HG02610 (cell line): ENCODE results near the gene PLB1.
A peak's percentile ranks its signal among the peaks of the same experiment; 100 is the strongest.

ENCODE experiments used
- ATAC-seq: cut with Tn5 transposase; IDR thresholded peaks from one replicate; pipeline ENCODE4 v1.9.1; 2021; ENCODE audit warnings: mild to moderate bottlenecking, moderate library complexity; ENCODE audit not compliant: unreplicated experiment

Gene PLB1

GRCh38 chr2:28639836-28640235 lies 144.0 kb downstream of the PLB1 start:
- no peak for ATAC-seq

GRCh38 chr2:28640260-28640907 lies 144.5 kb downstream of the PLB1 start:
- no peak for ATAC-seq

- no peak for ATAC-seq
These were observed 145.0 kb downstream of the PLB1 start for GRCh38 chr2:28640908-28641300.

GRCh38 chr2:28642796-28643195 lies 146.9 kb downstream of the PLB1 start:
- no peak for ATAC-seq

GRCh38 chr2:28643327-28643726 lies 147.5 kb downstream of the PLB1 start:
- ATAC-seq = no peak

GRCh38 chr2:28643911-28644334 lies 148.1 kb downstream of the PLB1 start:
- no peak for ATAC-seq

- ATAC-seq = no peak
These were observed 148.9 kb downstream of the PLB1 start for GRCh38 chr2:28644760-28645159.

GRCh38 chr2:28645553-28645952 lies 149.7 kb downstream of the PLB1 start:
- ATAC-seq = no peak

- ATAC-seq = no peak
These were observed 151.8 kb downstream of the PLB1 start for GRCh38 chr2:28647682-28648081.

GRCh38 chr2:28648147-28648546 lies 152.3 kb downstream of the PLB1 start:
- ATAC-seq = no peak

- ATAC-seq = peak; percentile 7
These were observed 153.0 kb downstream of the PLB1 start for GRCh38 chr2:28648671-28649395.

- peak; percentile 73 for ATAC-seq
These were observed 153.8 kb downstream of the PLB1 start for GRCh38 chr2:28649481-28650265.

- ATAC-seq = no peak
These were observed 154.4 kb downstream of the PLB1 start for GRCh38 chr2:28650266-28650584.

GRCh38 chr2:28652217-28652616 lies 156.4 kb downstream of the PLB1 start:
- ATAC-seq = no peak

GRCh38 chr2:28653892-28654662 lies 158.2 kb downstream of the PLB1 start:
- no peak for ATAC-seq

- no peak for ATAC-seq
These were observed 158.9 kb downstream of the PLB1 start for GRCh38 chr2:28654663-28655320.

- ATAC-seq = no peak
These were observed 161.2 kb downstream of the PLB1 start for GRCh38 chr2:28656937-28657615.

GRCh38 chr2:28658369-28658768 lies 162.5 kb downstream of the PLB1 start:
- ATAC-seq = no peak

- no peak for ATAC-seq
These were observed 163.3 kb downstream of the PLB1 start for GRCh38 chr2:28659127-28659526.

- no peak for ATAC-seq
These were observed 165.7 kb downstream of the PLB1 start for GRCh38 chr2:28661589-28662001.
